SK-N-SH treated with all-trans-retinoic acid at 6 μM for 48 hours (cell line): ENCODE data around the gene PCGF5.
"Not testable (repeated sequence)": the region's sequence is repeated elsewhere in the genome, so short reads cannot be mapped to it uniquely, and the experiment has no call there.

Experiments used
- ATAC-seq: fragments of 200-7000 bp; cut with Tn5 transposase; 3 replicates; pipeline ENCODE4 v1.9.1; 2020; ENCODE audit warnings: mild to moderate bottlenecking, moderate library complexity
- ARNTL ChIP-seq: fragments of 450-650 bp; formaldehyde crosslinking; IDR thresholded peaks from 2 replicates; pipeline ENCODE4 v1.5.0; 2020; ENCODE audit warnings: low read depth, mild to moderate bottlenecking, moderate library complexity, borderline replicate concordance
- BACH2 ChIP-seq: fragments of 250-450 bp; sonication (Bioruptor Pico); IDR thresholded peaks from 2 replicates; pipeline ENCODE4 v1.9.0; 2021; ENCODE audit warnings: mild to moderate bottlenecking, borderline replicate concordance
- CSDC2 ChIP-seq: fragments of 250-450 bp; sonication (Bioruptor Pico); IDR thresholded peaks from 2 replicates; pipeline ENCODE4 v1.5.0; 2020; ENCODE audit warnings: mild to moderate bottlenecking, moderate library complexity
- ESRRG ChIP-seq: fragments of 250-450 bp; sonication (Bioruptor Pico); IDR thresholded peaks from 2 replicates; pipeline ENCODE4 v1.6.1; 2021; ENCODE audit warnings: mild to moderate bottlenecking
- ISL1 ChIP-seq: fragments of 250-450 bp; sonication (Bioruptor Pico); IDR thresholded peaks from 2 replicates; pipeline ENCODE4 v2.1.2; 2022; ENCODE audit warnings: mild to moderate bottlenecking, moderate library complexity
- PPARA ChIP-seq: fragments of 250-450 bp; sonication (Bioruptor Pico); IDR thresholded peaks from 2 replicates; pipeline ENCODE4 v1.5.0; 2020; ENCODE audit warnings: mild to moderate bottlenecking, borderline replicate concordance
- SNAI2 ChIP-seq: fragments of 250-450 bp; sonication (Bioruptor Pico); IDR thresholded peaks from 2 replicates; pipeline ENCODE4 v1.5.0; 2020; ENCODE audit warnings: mild to moderate bottlenecking, moderate library complexity
- TOX ChIP-seq: fragments of 250-450 bp; sonication (Bioruptor Pico); IDR thresholded peaks from 2 replicates; pipeline ENCODE4 v1.8.0; 2021; ENCODE audit warnings: mild to moderate bottlenecking, moderate library complexity, borderline replicate concordance
- ZC3H10 ChIP-seq: fragments of 250-450 bp; sonication (Bioruptor Pico); IDR thresholded peaks from 2 replicates; pipeline ENCODE4 v1.5.1; 2021; ENCODE audit warnings: mild to moderate bottlenecking, moderate library complexity
- ZFP3 ChIP-seq: fragments of 250-450 bp; sonication (Bioruptor Pico); IDR thresholded peaks from 2 replicates; pipeline ENCODE4 v1.5.0; 2020; ENCODE audit warnings: mild to moderate bottlenecking, moderate library complexity
- ZNF565 ChIP-seq: fragments of 450-650 bp; formaldehyde crosslinking; conservative IDR thresholded peaks from 2 replicates; pipeline ENCODE4 v1.5.0; 2020; ENCODE audit warnings: low read depth, mild to moderate bottlenecking, moderate library complexity
- ZNF70 ChIP-seq: fragments of 450-650 bp; formaldehyde crosslinking; IDR thresholded peaks from 2 replicates; pipeline ENCODE4 v1.5.0; 2020; ENCODE audit warnings: mild to moderate bottlenecking, moderate library complexity
- TF ChIP-seq, protein P1 (sequence below): fragments of 250-450 bp; sonication (Bioruptor Pico); IDR thresholded peaks from 2 replicates; pipeline ENCODE4 v1.5.1; 2021; ENCODE audit warnings: mild to moderate bottlenecking, moderate library complexity
- TF ChIP-seq, protein P2 (sequence below): fragments of 250-450 bp; sonication (Bioruptor Pico); IDR thresholded peaks from 2 replicates; pipeline ENCODE4 v1.8.0; 2021; ENCODE audit warnings: low read depth, mild to moderate bottlenecking, moderate library complexity, borderline replicate concordance
- TF ChIP-seq, protein P3 (sequence below): fragments of 250-450 bp; sonication (Bioruptor Pico); IDR thresholded peaks from 2 replicates; pipeline ENCODE4 v1.5.0; 2020; ENCODE audit warnings: mild to moderate bottlenecking, moderate library complexity
- TF ChIP-seq, protein P4 (sequence below): fragments of 250-450 bp; sonication (Bioruptor Pico); IDR thresholded peaks from 2 replicates; pipeline ENCODE4 v1.8.0; 2020; ENCODE audit warnings: mild to moderate bottlenecking, moderate library complexity, borderline replicate concordance

PCGF5 gene

DNA sequence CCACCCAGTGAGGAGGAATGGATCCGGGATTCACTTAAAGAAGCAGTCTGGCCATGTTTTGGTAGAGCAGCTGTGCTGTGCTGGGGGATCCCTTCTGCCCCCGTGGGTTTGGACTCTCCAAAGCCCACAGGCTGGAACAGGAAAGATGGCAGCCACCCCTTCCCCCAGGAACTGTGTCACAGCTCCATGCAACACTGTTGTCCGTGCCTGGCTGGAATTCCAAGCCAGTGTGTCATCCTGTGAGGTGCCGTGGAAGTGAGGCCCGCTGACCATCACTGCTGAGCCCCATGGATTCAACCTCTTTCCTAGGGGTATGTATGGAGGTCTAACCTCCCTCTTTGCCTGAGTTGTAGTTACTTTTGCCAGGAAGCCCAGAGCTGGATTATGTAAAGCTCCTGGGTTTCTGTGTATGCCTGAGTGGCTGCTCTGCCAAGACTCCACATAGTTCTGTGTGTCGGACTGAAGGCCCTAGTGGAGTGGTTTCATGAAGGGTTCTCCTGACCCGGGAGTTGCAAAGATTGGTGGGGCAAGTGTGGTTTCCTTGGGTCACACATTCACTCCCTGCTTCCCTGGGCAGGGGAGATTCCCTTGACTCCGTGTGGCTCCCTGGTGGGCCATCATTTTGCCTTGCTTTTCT lies 35.1 kb upstream of the PCGF5 start:
- no peak for TF ChIP-seq ZNF70 (CRISPR knock-in tag)
- no peak for TF ChIP-seq ISL1
- TF ChIP-seq, protein P1, sequence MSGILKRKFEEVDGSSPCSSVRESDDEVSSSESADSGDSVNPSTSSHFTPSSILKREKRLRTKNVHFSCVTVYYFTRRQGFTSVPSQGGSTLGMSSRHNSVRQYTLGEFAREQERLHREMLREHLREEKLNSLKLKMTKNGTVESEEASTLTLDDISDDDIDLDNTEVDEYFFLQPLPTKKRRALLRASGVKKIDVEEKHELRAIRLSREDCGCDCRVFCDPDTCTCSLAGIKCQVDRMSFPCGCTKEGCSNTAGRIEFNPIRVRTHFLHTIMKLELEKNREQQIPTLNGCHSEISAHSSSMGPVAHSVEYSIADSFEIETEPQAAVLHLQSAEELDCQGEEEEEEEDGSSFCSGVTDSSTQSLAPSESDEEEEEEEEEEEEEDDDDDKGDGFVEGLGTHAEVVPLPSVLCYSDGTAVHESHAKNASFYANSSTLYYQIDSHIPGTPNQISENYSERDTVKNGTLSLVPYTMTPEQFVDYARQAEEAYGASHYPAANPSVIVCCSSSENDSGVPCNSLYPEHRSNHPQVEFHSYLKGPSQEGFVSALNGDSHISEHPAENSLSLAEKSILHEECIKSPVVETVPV: no peak
- TF ChIP-seq, protein P2, sequence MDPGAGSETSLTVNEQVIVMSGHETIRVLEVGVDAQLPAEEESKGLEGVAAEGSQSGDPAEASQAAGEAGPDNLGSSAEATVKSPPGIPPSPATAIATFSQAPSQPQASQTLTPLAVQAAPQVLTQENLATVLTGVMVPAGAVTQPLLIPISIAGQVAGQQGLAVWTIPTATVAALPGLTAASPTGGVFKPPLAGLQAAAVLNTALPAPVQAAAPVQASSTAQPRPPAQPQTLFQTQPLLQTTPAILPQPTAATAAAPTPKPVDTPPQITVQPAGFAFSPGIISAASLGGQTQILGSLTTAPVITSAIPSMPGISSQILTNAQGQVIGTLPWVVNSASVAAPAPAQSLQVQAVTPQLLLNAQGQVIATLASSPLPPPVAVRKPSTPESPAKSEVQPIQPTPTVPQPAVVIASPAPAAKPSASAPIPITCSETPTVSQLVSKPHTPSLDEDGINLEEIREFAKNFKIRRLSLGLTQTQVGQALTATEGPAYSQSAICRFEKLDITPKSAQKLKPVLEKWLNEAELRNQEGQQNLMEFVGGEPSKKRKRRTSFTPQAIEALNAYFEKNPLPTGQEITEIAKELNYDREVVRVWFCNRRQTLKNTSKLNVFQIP: no peak
- no peak for TF ChIP-seq TOX (CRISPR knock-in tag)
- TF ChIP-seq PPARA (CRISPR knock-in tag): no peak
- no peak for TF ChIP-seq ESRRG (CRISPR knock-in tag)
- TF ChIP-seq CSDC2 (CRISPR knock-in tag): no peak
- no peak for TF ChIP-seq ZNF565 (CRISPR knock-in tag)
- TF ChIP-seq, protein P3, sequence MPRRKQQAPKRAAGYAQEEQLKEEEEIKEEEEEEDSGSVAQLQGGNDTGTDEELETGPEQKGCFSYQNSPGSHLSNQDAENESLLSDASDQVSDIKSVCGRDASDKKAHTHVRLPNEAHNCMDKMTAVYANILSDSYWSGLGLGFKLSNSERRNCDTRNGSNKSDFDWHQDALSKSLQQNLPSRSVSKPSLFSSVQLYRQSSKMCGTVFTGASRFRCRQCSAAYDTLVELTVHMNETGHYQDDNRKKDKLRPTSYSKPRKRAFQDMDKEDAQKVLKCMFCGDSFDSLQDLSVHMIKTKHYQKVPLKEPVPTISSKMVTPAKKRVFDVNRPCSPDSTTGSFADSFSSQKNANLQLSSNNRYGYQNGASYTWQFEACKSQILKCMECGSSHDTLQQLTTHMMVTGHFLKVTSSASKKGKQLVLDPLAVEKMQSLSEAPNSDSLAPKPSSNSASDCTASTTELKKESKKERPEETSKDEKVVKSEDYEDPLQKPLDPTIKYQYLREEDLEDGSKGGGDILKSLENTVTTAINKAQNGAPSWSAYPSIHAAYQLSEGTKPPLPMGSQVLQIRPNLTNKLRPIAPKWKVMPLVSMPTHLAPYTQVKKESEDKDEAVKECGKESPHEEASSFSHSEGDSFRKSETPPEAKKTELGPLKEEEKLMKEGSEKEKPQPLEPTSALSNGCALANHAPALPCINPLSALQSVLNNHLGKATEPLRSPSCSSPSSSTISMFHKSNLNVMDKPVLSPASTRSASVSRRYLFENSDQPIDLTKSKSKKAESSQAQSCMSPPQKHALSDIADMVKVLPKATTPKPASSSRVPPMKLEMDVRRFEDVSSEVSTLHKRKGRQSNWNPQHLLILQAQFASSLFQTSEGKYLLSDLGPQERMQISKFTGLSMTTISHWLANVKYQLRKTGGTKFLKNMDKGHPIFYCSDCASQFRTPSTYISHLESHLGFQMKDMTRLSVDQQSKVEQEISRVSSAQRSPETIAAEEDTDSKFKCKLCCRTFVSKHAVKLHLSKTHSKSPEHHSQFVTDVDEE (CRISPR knock-in tag): no peak
- TF ChIP-seq, all 23 proteins: peak for 0
- peak; percentile 97 for ATAC-seq

DNA sequence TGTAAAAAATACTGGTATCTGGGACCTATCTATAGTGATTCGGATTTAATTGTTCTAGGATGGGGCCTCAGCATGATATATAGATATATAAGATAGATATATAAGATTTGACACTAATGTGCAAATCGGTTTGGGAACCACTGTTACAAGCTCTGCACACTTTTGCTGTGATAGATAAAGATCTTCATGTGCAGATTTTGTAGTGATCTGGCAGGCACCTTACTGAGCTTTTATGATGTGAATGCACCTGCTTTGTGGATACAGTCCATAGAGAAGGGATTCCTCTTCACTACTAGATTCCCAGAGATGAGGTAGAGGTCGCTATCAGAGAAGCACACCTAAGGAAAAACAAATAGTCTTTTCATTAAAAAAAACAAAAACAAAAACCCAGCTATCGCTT lies 33.3 kb upstream of the PCGF5 start:
- no peak for TF ChIP-seq ZFP3 (CRISPR knock-in tag)
- TF ChIP-seq, protein P3 (CRISPR knock-in tag): no peak
- TF ChIP-seq ZC3H10 (CRISPR knock-in tag): no peak
- TF ChIP-seq, all 23 proteins: peak for 0
- ATAC-seq: no peak

DNA sequence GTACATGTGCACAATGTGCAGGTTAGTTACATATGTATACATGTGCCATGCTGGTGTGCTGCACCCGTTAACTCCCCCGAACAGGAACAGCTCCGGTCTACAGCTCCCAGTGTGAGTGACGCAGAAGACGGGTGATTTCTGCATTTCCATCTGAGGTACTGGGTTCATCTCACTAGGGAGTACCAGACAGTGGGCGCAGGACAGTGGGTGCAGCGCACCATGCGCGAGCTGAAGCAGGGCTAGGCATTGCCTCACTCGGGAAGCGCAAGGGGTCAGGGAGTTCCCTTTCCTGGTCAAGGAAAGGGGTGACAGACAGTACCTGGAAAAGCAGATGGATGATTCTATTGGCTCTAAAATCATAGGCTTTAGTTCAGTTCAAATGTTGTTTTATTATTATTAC lies 32.5 kb upstream of the PCGF5 start:
- ATAC-seq: not testable (repeated sequence)

DNA sequence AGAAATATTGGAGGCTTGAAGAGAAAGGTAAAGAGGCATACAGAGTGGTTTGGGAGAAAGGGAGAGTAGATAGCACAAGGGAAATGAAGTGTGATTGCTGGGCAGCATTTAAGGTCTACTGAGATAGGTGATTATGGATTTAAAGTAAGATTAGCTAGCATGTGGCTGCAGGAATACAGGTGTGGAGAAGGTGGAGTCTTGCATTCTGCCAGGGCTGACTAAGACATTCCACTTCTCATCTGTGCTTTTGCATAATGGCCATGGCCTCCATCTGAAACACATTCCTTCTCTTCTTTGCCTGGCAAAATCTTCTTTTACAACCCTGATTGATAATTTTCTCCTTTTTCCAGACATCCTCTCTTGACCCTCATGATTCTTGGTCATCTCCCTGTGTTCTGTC lies 31.6 kb upstream of the PCGF5 start:
- TF ChIP-seq BACH2 (CRISPR knock-in tag) (no peak), ESRRG (CRISPR knock-in tag) (no peak), ZNF565 (CRISPR knock-in tag) (no peak), SNAI2 (CRISPR knock-in tag) (no peak), ARNTL (no peak), ISL1 (no peak), TOX (CRISPR knock-in tag) (no peak)
- TF ChIP-seq, protein P4, sequence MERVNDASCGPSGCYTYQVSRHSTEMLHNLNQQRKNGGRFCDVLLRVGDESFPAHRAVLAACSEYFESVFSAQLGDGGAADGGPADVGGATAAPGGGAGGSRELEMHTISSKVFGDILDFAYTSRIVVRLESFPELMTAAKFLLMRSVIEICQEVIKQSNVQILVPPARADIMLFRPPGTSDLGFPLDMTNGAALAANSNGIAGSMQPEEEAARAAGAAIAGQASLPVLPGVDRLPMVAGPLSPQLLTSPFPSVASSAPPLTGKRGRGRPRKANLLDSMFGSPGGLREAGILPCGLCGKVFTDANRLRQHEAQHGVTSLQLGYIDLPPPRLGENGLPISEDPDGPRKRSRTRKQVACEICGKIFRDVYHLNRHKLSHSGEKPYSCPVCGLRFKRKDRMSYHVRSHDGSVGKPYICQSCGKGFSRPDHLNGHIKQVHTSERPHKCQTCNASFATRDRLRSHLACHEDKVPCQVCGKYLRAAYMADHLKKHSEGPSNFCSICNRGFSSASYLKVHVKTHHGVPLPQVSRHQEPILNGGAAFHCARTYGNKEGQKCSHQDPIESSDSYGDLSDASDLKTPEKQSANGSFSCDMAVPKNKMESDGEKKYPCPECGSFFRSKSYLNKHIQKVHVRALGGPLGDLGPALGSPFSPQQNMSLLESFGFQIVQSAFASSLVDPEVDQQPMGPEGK (CRISPR knock-in tag): no peak

More for the DNA sequence above, 31.6 kb upstream of the PCGF5 start:
- ATAC-seq: no peak
